Left lung (tissue), 10 donors: ENCODE data around the gene SDHA. TPM values are rescaled to one million over a fixed set of nuclear protein-coding genes. Genes with fewer than 3 reads are reported as not detected.
"Not testable (repeated sequence)": the region's sequence is repeated elsewhere in the genome, so short reads cannot be mapped to it uniquely, and the experiment has no call there.

Experiments used
- ATAC-seq: fragments of 200-7000 bp; cut with Tn5 transposase; one replicate; pipeline ENCODE4 v1.9.1; 2020; ENCODE audit warnings: moderate library complexity
- DNase-seq, 4 donors: peaks; one replicate each; pipeline ENCODE4 v3.0.0-alpha.2; 2013 to 2020
- H3K27ac ChIP-seq, 2 donors: fragments of 200-600 bp; sonication (generic) in 1 of 2; one replicate each; pipeline versions ENCODE4 v1.5.0 to v1.8.0; 2020 to 2021
- H3K27me3 ChIP-seq, 2 donors: fragments of 200-600 bp; sonication (generic) in 1 of 2; one replicate each; pipeline versions ENCODE4 v1.5.0 to v1.8.0; 2020 to 2021
- H3K36me3 ChIP-seq, 2 donors: fragments of 200-600 bp; sonication (generic) in 1 of 2; one replicate each; pipeline versions ENCODE4 v1.5.0 to v1.8.0; 2020 to 2021
- H3K4me1 ChIP-seq, 2 donors: fragments of 200-600 bp; one replicate each; pipeline ENCODE4 v1.8.0; 2021
- H3K4me3 ChIP-seq, 2 donors: fragments of 200-600 bp; sonication (generic) in 1 of 2; one replicate each; pipeline versions ENCODE4 v1.5.0 to v1.8.0; 2020 to 2021; ENCODE audit warnings: mild to moderate bottlenecking in 1 of 2
- H3K9me3 ChIP-seq, 2 donors: fragments of 200-600 bp; sonication (generic) in 1 of 2; one replicate each; pipeline versions ENCODE4 v1.5.0 to v1.8.0; 2020 to 2021
- CTCF ChIP-seq, 2 donors: fragments of 200-600 bp; sonication (generic) in 1 of 2; IDR thresholded peaks; one replicate each; pipeline versions ENCODE4 v1.5.0 to v1.8.0; 2021; ENCODE audit warnings: antibody characterized with exemption in 2 of 2
- intact Hi-C, 2 donors: fragments of 100-400 bp; cut with DNase I; formaldehyde crosslinking; loops; one replicate each; pipeline versions ENCODE4 v1.11.2 to v1.14.2; 2022
- polyA plus RNA-seq, 6 donors: library from polyadenylated mRNA; unstranded; fragments of 120-200 nt; gene quantifications; one replicate each; pipeline ENCODE4 v1.2.1, GENCODE V29; 2013; ENCODE audit not compliant: insufficient read length in 6 of 6
- total RNA-seq, 2 donors: library from RNA; stranded (reverse); fragmentation: NEBNext Ultra II Directional; extraction: Animal tissue kit (Norgen Biotek cat#: 25700); gene quantifications; one replicate each; pipeline ENCODE4 v1.2.1, GENCODE V29; 2021
- donor health status: DM: no; HTN: yes; CAD: no.
- donor health status: DM: no; HTN: no; CAD: no.

SDHA gene
- total and polyA plus RNA-seq, 8 donors, result 95.9 to 113 (median 106) TPM

GRCh38 chr5:223791-224190 is 5.7 kb downstream of the SDHA start:
- H3K27me3 ChIP-seq, result no peaks in the 10 kb centered on the region
- H3K4me1 ChIP-seq, result peaks cover 0 to 39% of the 10 kb centered on the region in 2 donors
- intact Hi-C loops, result no loop called here
- H3K27ac ChIP-seq, result no peak overlapping the region
- ATAC-seq, result no peak
- peaks cover 0 to 50% of the 10 kb centered on the region in 2 donors for H3K36me3 ChIP-seq
- no peak for TF ChIP-seq CTCF (IDR thresholded peaks at IDR 0.05)
- no peaks in the 10 kb centered on the region for H3K9me3 ChIP-seq
- no peak for DNase-seq
- H3K4me3 ChIP-seq, result no peak overlapping the region

- intact Hi-C loops, result no loop called here
- Histone ChIP-seq H3K36me3 (peaks cover 0 to 63% of the 10 kb centered on the region in 2 donors), H3K4me1 (peaks cover 0 to 24% of the 10 kb centered on the region in 2 donors), H3K27me3 (no peaks in the 10 kb centered on the region), H3K4me3 (no peak overlapping the region), H3K27ac (no peak overlapping the region), H3K9me3 (no peaks in the 10 kb centered on the region)
- no peak for TF ChIP-seq CTCF (IDR thresholded peaks at IDR 0.05)
- no peak for DNase-seq
- no peak for ATAC-seq
Measured at GRCh38 chr5:225334-225733, 7.2 kb downstream of the SDHA start.

- H3K36me3 ChIP-seq, result peaks cover 0 to 84% of the 10 kb centered on the region in 2 donors
- H3K9me3 ChIP-seq, ATAC-seq, H3K4me3 ChIP-seq, H3K27ac ChIP-seq, H3K27me3 ChIP-seq, DNase-seq, intact Hi-C loops: not testable (repeated sequence)
- peaks cover 0 to 10% of the 10 kb centered on the region in 2 donors for H3K4me1 ChIP-seq
Measured at GRCh38 chr5:227375-227774, 9.3 kb downstream of the SDHA start.

- Histone ChIP-seq H3K27me3 (no peaks in the 10 kb centered on the region), H3K4me3 (no peak overlapping the region), H3K36me3 (peaks cover 0 to 97% of the 10 kb centered on the region in 2 donors), H3K4me1 (no peaks in the 10 kb centered on the region), H3K9me3 (no peaks in the 10 kb centered on the region), H3K27ac (no peak overlapping the region)
- intact Hi-C loops, result no loop called here
- no peak for TF ChIP-seq CTCF (IDR thresholded peaks at IDR 0.05)
- DNase-seq, result no peak
- ATAC-seq, result no peak
Measured at GRCh38 chr5:228886-229285, 10.8 kb downstream of the SDHA start.

GRCh38 chr5:230711-231110 is 12.6 kb downstream of the SDHA start:
- Histone ChIP-seq H3K9me3 (no peaks in the 10 kb centered on the region), H3K27ac (no peak overlapping the region), H3K36me3 (peaks cover 0 to 97% of the 10 kb centered on the region in 2 donors), H3K4me1 (no peaks in the 10 kb centered on the region), H3K4me3 (no peak overlapping the region), H3K27me3 (no peaks in the 10 kb centered on the region)
- intact Hi-C loops, result no loop called here
- TF ChIP-seq CTCF (IDR thresholded peaks at IDR 0.05), result no peak
- no peak for DNase-seq
- no peak for ATAC-seq

GRCh38 chr5:231661-232060 is 13.5 kb downstream of the SDHA start:
- DNase-seq, result no peak
- intact Hi-C loops, result no loop called here
- Histone ChIP-seq H3K4me1 (no peaks in the 10 kb centered on the region), H3K27ac (no peak overlapping the region), H3K4me3 (no peak overlapping the region), H3K9me3 (no peaks in the 10 kb centered on the region), H3K27me3 (no peaks in the 10 kb centered on the region), H3K36me3 (peaks cover 0 to 96% of the 10 kb centered on the region in 2 donors)
- TF ChIP-seq CTCF (IDR thresholded peaks at IDR 0.05), result no peak
- no peak for ATAC-seq

- ATAC-seq, intact Hi-C loops, H3K4me3 ChIP-seq, H3K27ac ChIP-seq, H3K4me1 ChIP-seq, H3K27me3 ChIP-seq, H3K9me3 ChIP-seq, DNase-seq: not testable (repeated sequence)
- H3K36me3 ChIP-seq, result peaks cover 0 to 87% of the 10 kb centered on the region in 2 donors
Measured at GRCh38 chr5:233426-233825, 15.3 kb downstream of the SDHA start.
